ENCODE data around the gene KLK13.

KLK13 gene

GRCh38 chr19:51083181-51083580 is 18.3 kb upstream of the KLK13 start:
- H3K36me3 Mint-ChIP-seq, result no peaks in the 10 kb centered on the region
- H3K27me3 Mint-ChIP-seq, result peaks cover 11% of the 10 kb centered on the region
- no peak overlapping the region for H3K4me3 Mint-ChIP-seq
- no peaks in the 10 kb centered on the region for H3K4me1 Mint-ChIP-seq
- CTCF ChIA-PET, result no interaction called here
- H3K27ac Mint-ChIP-seq, result no peak overlapping the region
- no peaks in the 10 kb centered on the region for H3K9me3 Mint-ChIP-seq
- no peak for DNase-seq

- H3K9me3 Mint-ChIP-seq, result no peaks in the 10 kb centered on the region
- peaks cover 11% of the 10 kb centered on the region for H3K27me3 Mint-ChIP-seq
- H3K36me3 Mint-ChIP-seq, result no peaks in the 10 kb centered on the region
- DNase-seq, result no peak
- CTCF ChIA-PET, result no interaction called here
- no peak within 1 kb of the TSS for H3K4me3 Mint-ChIP-seq
- H3K4me1 Mint-ChIP-seq, result no peaks in the 10 kb centered on the region
- no peak within 1 kb of the TSS for H3K27ac Mint-ChIP-seq
These were observed 17.7 kb upstream of the KLK13 start, which contains the start of gene KLK14 for GRCh38 chr19:51082611-51083010. KLK14 (minus strand) TSS chr19:51082887; CDS start chr19:51082614, 273 bp downstream.

DNA sequence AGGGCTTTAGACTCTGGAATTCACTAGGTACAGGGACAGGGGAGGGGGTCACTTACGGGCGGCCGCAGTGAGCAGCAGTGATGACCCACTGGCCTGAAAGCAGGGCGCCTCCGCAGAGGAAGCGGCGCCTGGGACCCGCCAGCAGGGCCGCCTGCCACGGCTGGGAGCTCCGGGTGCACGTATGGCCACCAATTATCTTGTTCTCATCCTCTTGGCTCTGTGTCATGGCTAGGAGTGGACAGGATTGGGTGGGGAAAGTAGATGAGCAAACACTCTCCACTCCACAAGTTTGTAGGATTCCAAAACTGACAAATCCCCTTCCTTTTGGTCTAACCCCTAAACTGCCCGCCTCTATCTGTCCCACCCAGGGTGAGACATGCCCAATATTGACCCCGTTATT is 16.6 kb upstream of the KLK13 start:
- H3K4me1 Mint-ChIP-seq, result no peaks in the 10 kb centered on the region
- H3K4me3 Mint-ChIP-seq, result no peak overlapping the region
- no peaks in the 10 kb centered on the region for H3K9me3 Mint-ChIP-seq
- no peak overlapping the region for H3K27ac Mint-ChIP-seq
- CTCF ChIA-PET, result interaction anchor here (0.6 kb wide), 1 partner anchor 13 kb away, joined by 3 read pairs; no protein-coding TSS in a partner anchor
- H3K27me3 Mint-ChIP-seq, result peaks cover 11% of the 10 kb centered on the region
- DNase-seq, result no peak
- no peaks in the 10 kb centered on the region for H3K36me3 Mint-ChIP-seq

- no peaks in the 10 kb centered on the region for H3K4me1 Mint-ChIP-seq
- H3K27me3 Mint-ChIP-seq, result peaks cover 11% of the 10 kb centered on the region
- no peak overlapping the region for H3K4me3 Mint-ChIP-seq
- CTCF ChIA-PET, result no interaction called here
- no peaks in the 10 kb centered on the region for H3K9me3 Mint-ChIP-seq
- H3K27ac Mint-ChIP-seq, result no peak overlapping the region
- no peak for DNase-seq
- H3K36me3 Mint-ChIP-seq, result no peaks in the 10 kb centered on the region
These were observed 14.7 kb upstream of the KLK13 start for GRCh38 chr19:51079481-51080110.

DNA sequence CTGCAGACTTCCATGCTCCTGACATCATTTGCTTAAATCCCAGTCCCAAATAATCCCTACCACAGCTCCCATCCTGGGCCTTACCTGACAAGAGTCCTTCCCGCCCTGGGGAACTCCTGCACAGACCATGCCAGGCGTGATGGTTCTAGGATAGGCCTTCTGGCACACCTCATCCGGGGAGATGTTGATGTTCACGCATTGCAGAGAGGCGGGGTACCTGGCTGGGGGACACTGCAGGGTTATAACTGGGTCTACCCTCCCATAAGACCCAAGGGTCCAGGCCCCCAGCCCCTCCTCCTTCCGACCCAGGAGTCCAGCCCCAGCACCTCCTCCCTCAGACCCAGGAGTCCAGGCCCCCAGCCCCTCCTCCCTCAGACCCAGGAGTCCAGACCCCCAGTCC is 13.8 kb upstream of the KLK13 start:
- Mint-ChIP-seq H3K36me3 (no peaks in the 10 kb centered on the region), H3K27me3 (peaks cover 8% of the 10 kb centered on the region), H3K27ac (no peak overlapping the region), H3K4me3 (no peak overlapping the region), H3K4me1 (no peaks in the 10 kb centered on the region), H3K9me3 (no peaks in the 10 kb centered on the region)
- DNase-seq, result no peak
- CTCF ChIA-PET, result no interaction called here

DNA sequence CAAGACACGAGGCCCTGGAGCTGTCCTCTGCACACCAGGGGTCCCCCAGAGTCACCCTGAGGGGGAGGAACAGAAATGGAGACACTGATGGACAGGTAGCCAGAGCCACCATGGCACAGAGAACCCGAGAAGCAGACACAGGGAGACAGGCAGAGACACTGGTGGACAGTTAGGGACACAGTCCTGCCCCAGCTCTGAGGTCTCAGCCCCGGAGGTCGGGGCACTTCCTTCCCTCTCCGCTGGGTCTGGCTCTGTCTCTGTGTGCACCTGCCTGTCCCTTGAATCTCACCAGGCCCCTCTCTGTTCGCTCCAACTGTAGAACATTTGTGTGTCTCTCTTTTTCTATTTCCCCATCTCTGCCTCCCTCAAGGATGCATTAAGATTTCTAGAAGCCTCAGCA is 13.2 kb upstream of the KLK13 start:
- H3K36me3 Mint-ChIP-seq, result no peaks in the 10 kb centered on the region
- H3K4me1 Mint-ChIP-seq, result no peaks in the 10 kb centered on the region
- H3K27me3 Mint-ChIP-seq, result peaks cover 1% of the 10 kb centered on the region
- H3K27ac Mint-ChIP-seq, result no peak overlapping the region
- DNase-seq, result no peak
- H3K9me3 Mint-ChIP-seq, result no peaks in the 10 kb centered on the region
- CTCF ChIA-PET, result no interaction called here
- H3K4me3 Mint-ChIP-seq, result no peak overlapping the region

DNA sequence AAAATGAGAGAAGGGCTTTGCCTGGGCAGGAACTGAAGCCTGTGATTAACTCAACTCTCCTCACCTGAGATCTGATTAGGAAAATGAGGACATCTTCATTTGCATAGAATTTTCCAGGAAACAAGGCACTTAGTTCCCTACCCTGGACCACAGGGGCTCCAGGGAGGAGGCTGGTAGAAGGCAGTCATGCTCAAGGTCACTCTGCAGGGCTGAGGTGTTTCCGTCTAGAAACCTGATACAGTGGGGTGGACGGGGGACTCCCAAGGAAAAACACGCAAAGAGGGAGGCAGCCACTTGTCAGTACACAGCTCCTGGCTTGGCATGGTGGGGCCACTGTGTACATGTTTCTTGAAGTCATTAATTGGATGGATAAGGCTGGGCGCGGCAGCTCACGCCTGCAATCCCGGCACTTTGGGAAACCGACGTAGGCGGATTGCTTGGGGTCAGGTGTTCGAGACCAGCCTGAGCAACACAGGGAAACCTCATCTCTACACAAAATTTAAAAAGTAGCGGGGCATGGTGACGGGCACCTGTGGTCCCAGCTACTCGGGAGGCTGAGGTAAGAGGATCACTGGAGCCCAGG is 11.8 kb upstream of the KLK13 start:
- no peak overlapping the region for H3K27ac Mint-ChIP-seq
- H3K4me1 Mint-ChIP-seq, result no peaks in the 10 kb centered on the region
- H3K4me3 Mint-ChIP-seq, result no peak overlapping the region
- no peak for DNase-seq
- no peaks in the 10 kb centered on the region for H3K36me3 Mint-ChIP-seq
- CTCF ChIA-PET, result no interaction called here
- no peaks in the 10 kb centered on the region for H3K27me3 Mint-ChIP-seq
- H3K9me3 Mint-ChIP-seq, result no peaks in the 10 kb centered on the region

- no peak for DNase-seq
- Mint-ChIP-seq H3K27me3 (no peaks in the 10 kb centered on the region), H3K4me1 (no peaks in the 10 kb centered on the region), H3K27ac (no peak overlapping the region), H3K9me3 (no peaks in the 10 kb centered on the region), H3K36me3 (no peaks in the 10 kb centered on the region), H3K4me3 (no peak overlapping the region)
- CTCF ChIA-PET, result no interaction called here
These were observed 11.1 kb upstream of the KLK13 start for GRCh38 chr19:51075998-51076397.

- peaks cover 16% of the 10 kb centered on the region for H3K27me3 Mint-ChIP-seq
- H3K36me3 Mint-ChIP-seq, result no peaks in the 10 kb centered on the region
- DNase-seq, result no peak
- H3K9me3 Mint-ChIP-seq, result no peaks in the 10 kb centered on the region
- CTCF ChIA-PET, result no interaction called here
- no peak overlapping the region for H3K4me3 Mint-ChIP-seq
- peaks cover under 1% of the 10 kb centered on the region for H3K4me1 Mint-ChIP-seq
- no peak overlapping the region for H3K27ac Mint-ChIP-seq
These were observed 6.2 kb upstream of the KLK13 start for GRCh38 chr19:51071095-51071405.

- Mint-ChIP-seq H3K4me1 (peaks cover 2% of the 10 kb centered on the region), H3K4me3 (no peak overlapping the region), H3K9me3 (no peaks in the 10 kb centered on the region), H3K36me3 (no peaks in the 10 kb centered on the region), H3K27me3 (peaks cover 22% of the 10 kb centered on the region), H3K27ac (no peak overlapping the region)
- CTCF ChIA-PET, result interaction anchor here (0.6 kb wide), 1 partner anchor 25 kb away, joined by 3 read pairs; no protein-coding TSS in a partner anchor
- DNase-seq, result no peak
These were observed 5.6 kb upstream of the KLK13 start for GRCh38 chr19:51070334-51071094.

DNA sequence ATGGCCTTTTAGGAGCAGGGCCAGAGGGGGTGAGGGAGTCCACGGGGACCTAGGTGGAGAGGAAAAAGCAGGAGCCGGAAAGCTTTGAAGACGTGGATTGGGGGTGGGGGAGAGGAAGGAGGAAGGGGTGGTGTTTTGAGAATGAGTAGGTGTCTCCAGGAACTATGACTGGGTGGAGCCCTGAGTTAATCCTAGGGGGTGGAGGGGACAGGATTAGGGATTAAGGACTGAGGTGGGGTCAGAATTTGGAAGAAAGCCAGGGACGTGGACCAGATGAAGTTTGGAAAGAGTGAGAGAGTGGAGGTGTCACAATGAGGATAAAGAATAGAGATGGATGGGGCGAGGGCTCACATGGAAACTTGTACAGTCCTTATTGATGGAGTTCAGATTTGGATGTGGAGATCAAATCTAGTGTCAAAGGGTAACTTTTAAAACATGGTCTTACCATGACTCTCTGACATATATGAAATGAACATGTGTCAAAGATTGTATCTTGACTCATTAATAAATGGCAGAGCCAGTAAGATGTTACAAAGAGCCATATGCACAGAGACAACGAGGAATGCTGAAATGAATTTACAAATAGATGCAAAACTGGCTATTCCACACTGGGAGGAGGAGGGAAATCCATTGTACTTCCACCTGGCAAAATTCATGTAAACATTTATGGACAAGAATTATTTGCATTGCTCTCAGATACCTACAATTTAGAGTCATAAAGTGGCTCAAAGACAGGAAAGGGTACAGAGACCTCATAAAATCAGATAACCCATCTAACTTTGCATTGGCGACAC is 1.7 kb upstream of the KLK13 start:
- Mint-ChIP-seq H3K4me1 (peaks cover 4% of the 10 kb centered on the region), H3K9me3 (no peaks in the 10 kb centered on the region), H3K27me3 (peaks cover 42% of the 10 kb centered on the region), H3K4me3 (no peak overlapping the region), H3K36me3 (no peaks in the 10 kb centered on the region), H3K27ac (no peak overlapping the region)
- CTCF ChIA-PET, result no interaction called here
- no peak for DNase-seq

DNA sequence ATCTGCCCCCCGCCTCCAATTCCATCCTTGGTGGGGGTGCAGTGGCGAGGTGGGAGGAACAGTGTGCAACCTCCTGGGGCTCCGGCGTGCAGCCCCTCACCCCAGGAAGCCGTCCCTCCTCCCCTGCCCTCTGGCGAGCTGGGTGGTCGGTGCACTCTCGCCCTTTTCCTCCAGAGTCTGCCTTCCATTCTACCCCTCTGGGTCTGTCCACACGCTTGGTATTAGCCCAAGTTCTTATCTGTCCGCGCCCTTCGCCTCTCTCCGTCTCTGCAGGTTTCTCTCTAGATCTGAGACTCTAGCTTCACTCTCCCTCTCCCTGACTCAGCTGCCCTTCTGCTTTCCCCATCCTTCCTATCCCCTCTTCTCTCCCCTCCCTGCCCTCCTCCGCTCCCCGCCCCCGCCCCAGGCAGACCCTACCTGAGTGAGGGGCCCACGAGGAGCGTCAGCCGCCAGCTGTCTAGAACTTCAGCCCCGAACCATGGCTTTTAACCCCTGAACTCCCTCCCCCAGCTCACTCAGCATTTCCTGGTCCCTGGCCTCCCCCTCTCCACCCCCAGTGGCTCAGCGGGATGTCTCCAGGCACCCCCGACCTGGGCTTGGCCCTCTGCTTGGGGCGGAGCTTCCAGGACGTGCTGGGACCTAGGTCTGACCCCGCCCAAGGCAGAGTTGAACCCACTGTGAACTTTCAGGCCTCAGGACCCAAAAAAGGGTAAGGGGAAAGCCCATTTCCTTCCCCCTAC is 499 bp upstream of the KLK13 start:
- no peaks in the 10 kb centered on the region for H3K9me3 Mint-ChIP-seq
- no peak for DNase-seq
- no peaks in the 10 kb centered on the region for H3K36me3 Mint-ChIP-seq
- peaks cover 4% of the 10 kb centered on the region for H3K4me1 Mint-ChIP-seq
- no peak overlapping the region for H3K27ac Mint-ChIP-seq
- CTCF ChIA-PET, result no interaction called here
- H3K4me3 Mint-ChIP-seq, result no peak overlapping the region
- peaks cover 48% of the 10 kb centered on the region for H3K27me3 Mint-ChIP-seq

DNA sequence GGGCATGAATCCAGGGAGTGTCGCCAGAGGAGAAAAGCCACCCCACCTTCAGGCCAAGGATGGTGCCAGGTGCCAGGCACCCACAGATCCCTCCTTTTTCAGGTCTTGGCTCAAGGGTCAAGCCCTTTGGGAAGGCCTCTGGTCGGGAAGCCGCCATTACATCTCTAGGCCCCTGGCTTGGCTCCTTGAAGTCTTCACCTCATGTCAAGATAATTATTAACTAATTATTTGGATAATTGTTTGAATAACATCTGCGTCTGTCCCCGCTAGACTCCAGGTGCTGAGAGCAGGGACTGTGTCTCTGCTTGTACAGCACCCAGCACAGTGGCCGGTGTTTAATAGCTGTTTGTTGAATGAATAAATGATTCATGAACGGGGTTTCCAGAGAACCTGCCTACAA is 1.2 kb downstream of the KLK13 start:
- CTCF ChIA-PET, result no interaction called here
- Mint-ChIP-seq H3K4me3 (no peak overlapping the region), H3K4me1 (peaks cover 4% of the 10 kb centered on the region), H3K27me3 (peaks cover 57% of the 10 kb centered on the region), H3K9me3 (no peaks in the 10 kb centered on the region), H3K36me3 (no peaks in the 10 kb centered on the region), H3K27ac (no peak overlapping the region)
- no peak for DNase-seq

DNA sequence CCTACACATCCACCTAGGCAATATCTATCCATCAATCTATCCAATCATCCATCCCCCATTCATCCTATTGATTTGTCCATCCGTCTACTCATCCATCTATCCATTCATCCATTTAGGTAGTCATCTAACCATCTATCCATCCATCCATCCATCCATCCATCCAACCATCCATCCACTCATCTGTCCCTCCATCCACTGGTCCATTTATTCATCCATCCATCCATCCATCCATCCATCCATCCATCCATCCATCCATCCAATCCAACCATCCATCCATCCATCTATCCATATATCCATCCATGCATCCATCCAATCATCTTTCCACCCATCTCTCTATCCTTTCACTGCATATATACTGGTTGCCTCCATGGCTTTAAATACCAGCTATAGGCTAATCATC is 3.9 kb downstream of the KLK13 start:
- peaks cover 3% of the 10 kb centered on the region for H3K4me1 Mint-ChIP-seq
- no peak overlapping the region for H3K27ac Mint-ChIP-seq
- no peaks in the 10 kb centered on the region for H3K36me3 Mint-ChIP-seq
- no peak overlapping the region for H3K4me3 Mint-ChIP-seq
- DNase-seq, result no peak
- CTCF ChIA-PET, result no interaction called here
- H3K27me3 Mint-ChIP-seq, result peaks cover 58% of the 10 kb centered on the region
- no peaks in the 10 kb centered on the region for H3K9me3 Mint-ChIP-seq

Data from activated naive CD4-positive, alpha-beta T cell treated with anti-CD3 and anti-CD28 coated beads, Interleukin-2, amount 10 ng/mL, durations not matched to agents 7 days and 5 days (primary cell).